Measurements from ENCODE around the gene ZNF276.

DNA sequence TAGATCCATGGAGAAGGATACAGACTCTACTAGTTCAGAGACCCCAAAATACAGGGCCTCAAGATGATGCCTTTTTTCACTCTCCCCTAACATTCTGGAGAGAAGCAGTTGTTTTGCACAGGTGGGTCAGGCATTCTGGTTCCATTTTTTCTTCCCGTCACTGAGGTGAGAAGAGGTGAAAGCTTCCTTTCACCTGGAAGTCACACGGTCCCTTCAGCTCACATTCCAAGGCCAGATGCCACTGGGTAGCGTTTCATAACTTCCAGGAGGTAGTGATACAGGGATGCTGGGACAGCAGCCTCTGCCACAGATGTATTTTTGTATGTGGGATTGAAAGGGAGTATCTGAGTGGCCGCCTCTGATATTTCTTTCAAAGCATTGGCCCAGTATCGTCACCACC is 32.9 kb upstream of the ZNF276 start:
- TF ChIP-seq EZH2 (IDR thresholded peaks at IDR 0.05; ENCODE audit: insufficient read depth, poor library complexity, severe bottlenecking), result no peak
- TF ChIP-seq EZH2phosphoT487 (IDR thresholded peaks at IDR 0.05; ENCODE audit: insufficient read depth, low read depth), result no peak

Measured in GM23248 (cell line).